Liver (tissue), 9 donors: ENCODE data around the gene TGM2. TPM values are rescaled to one million over a fixed set of nuclear protein-coding genes. Genes with fewer than 3 reads are reported as not detected.

ENCODE experiments used
- DNase-seq: peaks from one replicate; pipeline ENCODE4 v3.0.0-alpha.2; 2017; ENCODE audit warnings: low spot score
- H3K27ac ChIP-seq, 2 donors: one replicate each; pipeline ENCODE4 v1.7.0; 2013; ENCODE audit warnings: inconsistent platforms in 2 of 2, low read length in 2 of 2, control low read depth in 1 of 2, low read depth in 1 of 2, mild to moderate bottlenecking in 1 of 2
- H3K27me3 ChIP-seq, 4 donors: one replicate each; pipeline versions ENCODE4 v1.6.1 to v1.7.0; 2013; ENCODE audit warnings: low read length in 3 of 4, inconsistent platforms in 1 of 4, mild to moderate bottlenecking in 1 of 4, moderate library complexity in 1 of 4; ENCODE audit not compliant: control insufficient read depth in 4 of 4, insufficient read depth in 4 of 4
- H3K36me3 ChIP-seq, 4 donors: one replicate each; pipeline versions ENCODE4 v1.6.1 to v1.7.0; 2013; ENCODE audit warnings: low read length in 3 of 4, mild to moderate bottlenecking in 3 of 4, low read depth in 1 of 4, moderate library complexity in 1 of 4; ENCODE audit not compliant: control insufficient read depth in 4 of 4, insufficient read depth in 3 of 4
- H3K4me1 ChIP-seq, 4 donors: one replicate each; pipeline versions ENCODE4 v1.6.1 to v1.7.0; 2013; ENCODE audit warnings: low read length in 3 of 4, mild to moderate bottlenecking in 3 of 4, moderate library complexity in 1 of 4; ENCODE audit not compliant: control insufficient read depth in 4 of 4, insufficient read depth in 4 of 4
- H3K4me3 ChIP-seq, 3 donors: one replicate each; pipeline versions ENCODE4 v1.6.1 to v1.7.0; 2013; ENCODE audit warnings: low read length in 3 of 3, control low read depth in 1 of 3, low read depth in 1 of 3, mild to moderate bottlenecking in 1 of 3
- H3K9ac ChIP-seq, 2 donors: one replicate each; pipeline ENCODE4 v1.7.0; 2013; ENCODE audit warnings: low read length in 2 of 2, mild to moderate bottlenecking in 2 of 2, moderate library complexity in 2 of 2, control low read depth in 1 of 2, low read depth in 1 of 2
- H3K9me3 ChIP-seq, 4 donors: one replicate each; pipeline versions ENCODE4 v1.6.1 to v1.7.0; 2013; ENCODE audit warnings: low read length in 3 of 4; ENCODE audit not compliant: control insufficient read depth in 4 of 4
- EGR1 ChIP-seq, 2 donors: IDR thresholded peaks; 2 replicates each; pipeline ENCODE4 v1.6.1; 2016 to 2018; ENCODE audit warnings: antibody characterized with exemption in 2 of 2, low read depth in 2 of 2
- FOXA1 ChIP-seq: IDR thresholded peaks from 2 replicates; pipeline ENCODE4 v1.6.1; 2016; ENCODE audit warnings: antibody characterized with exemption
- FOXA2 ChIP-seq: IDR thresholded peaks from 2 replicates; pipeline ENCODE4 v1.6.1; 2016; ENCODE audit warnings: antibody characterized with exemption
- GABPA ChIP-seq, 2 donors: IDR thresholded peaks in 1 of 2; conservative IDR thresholded peaks in 1 of 2; 2 replicates each; pipeline ENCODE4 v1.6.1; 2016; ENCODE audit warnings: antibody characterized with exemption in 2 of 2, mild to moderate bottlenecking in 1 of 2, moderate library complexity in 1 of 2
- HNF4A ChIP-seq, 2 donors: conservative IDR thresholded peaks; 2 replicates each; pipeline ENCODE4 v1.6.1; 2016; ENCODE audit warnings: antibody characterized with exemption in 2 of 2, mild to moderate bottlenecking in 2 of 2
- HNF4G ChIP-seq: IDR thresholded peaks from 2 replicates; pipeline ENCODE4 v1.6.1; 2016; ENCODE audit warnings: antibody characterized with exemption
- JUND ChIP-seq, 2 donors: IDR thresholded peaks; 2 replicates each; pipeline ENCODE4 v1.6.1; 2016; ENCODE audit warnings: antibody characterized with exemption in 2 of 2
- NR2F2 ChIP-seq: IDR thresholded peaks from 2 replicates; pipeline ENCODE4 v1.6.1; 2016; ENCODE audit warnings: antibody characterized with exemption
- RAD21 ChIP-seq, 2 donors: IDR thresholded peaks; 2 replicates each; pipeline ENCODE4 v1.6.1; 2016; ENCODE audit warnings: antibody characterized with exemption in 2 of 2, mild to moderate bottlenecking in 2 of 2
- RXRA ChIP-seq, 2 donors: IDR thresholded peaks; 2 replicates each; pipeline ENCODE4 v1.6.1; 2017 to 2018; ENCODE audit warnings: antibody characterized with exemption in 2 of 2, mild to moderate bottlenecking in 1 of 2
- SP1 ChIP-seq: IDR thresholded peaks from 2 replicates; pipeline ENCODE4 v1.6.1; 2018; ENCODE audit warnings: antibody characterized with exemption, mild to moderate bottlenecking
- TAF1 ChIP-seq: conservative IDR thresholded peaks from 2 replicates; pipeline ENCODE4 v1.6.1; 2016; ENCODE audit warnings: antibody characterized with exemption, mild to moderate bottlenecking
- YY1 ChIP-seq: IDR thresholded peaks from 2 replicates; pipeline ENCODE4 v1.6.1; 2016; ENCODE audit warnings: antibody characterized with exemption, mild to moderate bottlenecking
- WGBS: extraction: QIAGEN DNeasy Blood & Tissue Kit; methylation state at CpG from one replicate; pipeline ENCODE4 v1.1.7; 2013; 5-methylcytosine and 5-hydroxymethylcytosine counted together
- polyA plus RNA-seq, 2 donors: library from polyadenylated mRNA; stranded (reverse) in 1 of 2; unstranded in 1 of 2; fragments of 200-250 nt in 1 of 2; fragments of >200 nt in 1 of 2; fragmentation: Nextera tagmentation in 1 of 2; extraction: Ambion mirVana in 1 of 2; gene quantifications; one replicate each; pipeline versions ENCODE4 v1.2.1 to v1.2.3, GENCODE V29; 2013 to 2015
- total RNA-seq, 2 donors: library from RNA; depleted of rRNA; stranded (reverse); fragments of >200 nt; gene quantifications; one replicate each; pipeline ENCODE4 v1.2.3, GENCODE V29; 2014
- TF ChIP-seq, protein P1 (sequence below): IDR thresholded peaks from 2 replicates; pipeline ENCODE4 v1.6.1; 2016; ENCODE audit warnings: antibody characterized with exemption, mild to moderate bottlenecking
- TF ChIP-seq, protein P2 (sequence below): IDR thresholded peaks from 2 replicates; pipeline ENCODE4 v1.6.1; 2016; ENCODE audit warnings: antibody characterized with exemption
- TF ChIP-seq, protein P3 (sequence below): IDR thresholded peaks from 2 replicates; pipeline ENCODE4 v1.6.1; 2016; ENCODE audit warnings: antibody characterized with exemption
- TF ChIP-seq, protein P4 (sequence below): IDR thresholded peaks from 2 replicates; pipeline ENCODE4 v1.6.1; 2016; ENCODE audit warnings: antibody characterized with exemption
- TF ChIP-seq, protein P5 (sequence below): fragments of 150-350 bp; IDR thresholded peaks from 2 replicates; pipeline ENCODE4 v1.5.1; 2017; ENCODE audit warnings: improper control_type of control experiment, low read depth, low read length; ENCODE audit not compliant: missing input control
- donor health status: healthy.
- donor health status: healthy.
- donor health status: healthy.
- donor health status: healthy.
- donor health status: healthy.

TGM2 gene
- total and polyA plus RNA-seq, 4 donors = 106 to 375 (median 190) TPM

DNA sequence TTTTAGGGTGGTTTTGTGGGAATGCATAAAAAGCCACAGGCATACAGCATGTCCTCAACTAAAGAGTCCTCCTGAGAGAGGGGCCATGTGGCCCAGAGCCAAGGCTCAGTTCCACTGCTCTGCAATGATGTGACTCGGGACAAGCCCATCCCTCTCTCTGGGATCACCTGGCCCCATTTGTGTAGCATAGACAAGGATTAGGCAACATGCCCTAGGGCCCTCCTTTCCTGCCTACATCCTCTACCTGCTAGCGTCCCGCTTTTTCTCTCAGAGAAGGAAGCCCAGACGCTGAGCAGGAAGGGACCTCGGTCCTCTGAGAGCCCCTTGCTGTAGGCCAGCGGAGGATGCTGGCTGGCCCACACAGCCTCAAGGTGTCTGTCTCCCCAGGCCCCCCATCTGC is 8.8 kb downstream of the TGM2 start:
- no peaks in the 10 kb centered on the region for H3K9me3 ChIP-seq
- H3K9ac ChIP-seq = no peak overlapping the region
- WGBS = 92% methylated on average over 6 of the region's 6 CpGs
- TF ChIP-seq, protein P1, sequence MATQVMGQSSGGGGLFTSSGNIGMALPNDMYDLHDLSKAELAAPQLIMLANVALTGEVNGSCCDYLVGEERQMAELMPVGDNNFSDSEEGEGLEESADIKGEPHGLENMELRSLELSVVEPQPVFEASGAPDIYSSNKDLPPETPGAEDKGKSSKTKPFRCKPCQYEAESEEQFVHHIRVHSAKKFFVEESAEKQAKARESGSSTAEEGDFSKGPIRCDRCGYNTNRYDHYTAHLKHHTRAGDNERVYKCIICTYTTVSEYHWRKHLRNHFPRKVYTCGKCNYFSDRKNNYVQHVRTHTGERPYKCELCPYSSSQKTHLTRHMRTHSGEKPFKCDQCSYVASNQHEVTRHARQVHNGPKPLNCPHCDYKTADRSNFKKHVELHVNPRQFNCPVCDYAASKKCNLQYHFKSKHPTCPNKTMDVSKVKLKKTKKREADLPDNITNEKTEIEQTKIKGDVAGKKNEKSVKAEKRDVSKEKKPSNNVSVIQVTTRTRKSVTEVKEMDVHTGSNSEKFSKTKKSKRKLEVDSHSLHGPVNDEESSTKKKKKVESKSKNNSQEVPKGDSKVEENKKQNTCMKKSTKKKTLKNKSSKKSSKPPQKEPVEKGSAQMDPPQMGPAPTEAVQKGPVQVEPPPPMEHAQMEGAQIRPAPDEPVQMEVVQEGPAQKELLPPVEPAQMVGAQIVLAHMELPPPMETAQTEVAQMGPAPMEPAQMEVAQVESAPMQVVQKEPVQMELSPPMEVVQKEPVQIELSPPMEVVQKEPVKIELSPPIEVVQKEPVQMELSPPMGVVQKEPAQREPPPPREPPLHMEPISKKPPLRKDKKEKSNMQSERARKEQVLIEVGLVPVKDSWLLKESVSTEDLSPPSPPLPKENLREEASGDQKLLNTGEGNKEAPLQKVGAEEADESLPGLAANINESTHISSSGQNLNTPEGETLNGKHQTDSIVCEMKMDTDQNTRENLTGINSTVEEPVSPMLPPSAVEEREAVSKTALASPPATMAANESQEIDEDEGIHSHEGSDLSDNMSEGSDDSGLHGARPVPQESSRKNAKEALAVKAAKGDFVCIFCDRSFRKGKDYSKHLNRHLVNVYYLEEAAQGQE = no peak
- H3K4me1 ChIP-seq = peaks cover 3 to 84% (median 68%) of the 10 kb centered on the region in 4 donors
- H3K27me3 ChIP-seq = no peaks in the 10 kb centered on the region
- peaks cover 11 to 64% (median 43%) of the 10 kb centered on the region in 4 donors for H3K36me3 ChIP-seq
- no peak overlapping the region for H3K4me3 ChIP-seq
- peak overlapping the region; percentile 16 to 51 for H3K27ac ChIP-seq
- DNase-seq = no peak

DNA sequence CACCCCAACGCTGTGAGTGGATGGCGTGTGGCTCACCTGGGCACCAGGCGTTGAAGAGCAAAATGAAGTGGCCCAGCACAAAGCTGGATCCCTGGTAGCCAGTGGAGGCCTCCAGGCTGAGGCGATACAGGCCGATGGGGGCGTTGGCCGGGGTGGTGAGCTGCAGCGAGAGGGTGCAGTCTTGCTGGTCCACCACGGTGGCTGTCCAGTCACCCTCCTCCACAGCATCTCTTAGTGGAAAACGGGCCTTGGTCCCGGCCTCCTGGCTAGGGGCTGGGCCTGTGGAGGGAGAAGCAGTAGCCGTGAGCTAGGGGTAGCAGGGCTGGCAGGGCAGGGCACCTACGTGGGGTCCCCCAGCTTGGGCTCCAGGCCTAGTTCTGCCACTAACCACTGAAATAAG is 9.3 kb downstream of the TGM2 start:
- DNase-seq = peak; percentile 33
- H3K27ac ChIP-seq = peak overlapping the region; percentile 9 to 51
- peaks cover 11 to 63% (median 44%) of the 10 kb centered on the region in 4 donors for H3K36me3 ChIP-seq

More for the DNA sequence above, 9.3 kb downstream of the TGM2 start:
- TF ChIP-seq, protein P2, sequence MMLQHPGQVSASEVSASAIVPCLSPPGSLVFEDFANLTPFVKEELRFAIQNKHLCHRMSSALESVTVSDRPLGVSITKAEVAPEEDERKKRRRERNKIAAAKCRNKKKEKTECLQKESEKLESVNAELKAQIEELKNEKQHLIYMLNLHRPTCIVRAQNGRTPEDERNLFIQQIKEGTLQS = no peak
- TF ChIP-seq EGR1 (IDR thresholded peaks at IDR 0.05; ENCODE audit: low read depth in 2 of 2) (no peak), FOXA2 (no peak), HNF4A (conservative IDR thresholded peaks at IDR 0.05) (no peak), JUND (IDR thresholded peaks at IDR 0.05) (no peak), YY1 (no peak), RAD21 (IDR thresholded peaks at IDR 0.05) (no peak), TAF1 (no peak), FOXA1 (no peak), NR2F2 (no peak), SP1 (no peak), RXRA (IDR thresholded peaks at IDR 0.05) (no peak), GABPA (IDR thresholded peaks at IDR 0.05 in 1 of 2, conservative IDR thresholded peaks at IDR 0.05 in 1 of 2) (no peak), HNF4G (no peak)
- TF ChIP-seq, protein P3, sequence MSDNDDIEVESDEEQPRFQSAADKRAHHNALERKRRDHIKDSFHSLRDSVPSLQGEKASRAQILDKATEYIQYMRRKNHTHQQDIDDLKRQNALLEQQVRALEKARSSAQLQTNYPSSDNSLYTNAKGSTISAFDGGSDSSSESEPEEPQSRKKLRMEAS = no peak
- TF ChIP-seq, protein P1 = no peak
- TF ChIP-seq, protein P4, sequence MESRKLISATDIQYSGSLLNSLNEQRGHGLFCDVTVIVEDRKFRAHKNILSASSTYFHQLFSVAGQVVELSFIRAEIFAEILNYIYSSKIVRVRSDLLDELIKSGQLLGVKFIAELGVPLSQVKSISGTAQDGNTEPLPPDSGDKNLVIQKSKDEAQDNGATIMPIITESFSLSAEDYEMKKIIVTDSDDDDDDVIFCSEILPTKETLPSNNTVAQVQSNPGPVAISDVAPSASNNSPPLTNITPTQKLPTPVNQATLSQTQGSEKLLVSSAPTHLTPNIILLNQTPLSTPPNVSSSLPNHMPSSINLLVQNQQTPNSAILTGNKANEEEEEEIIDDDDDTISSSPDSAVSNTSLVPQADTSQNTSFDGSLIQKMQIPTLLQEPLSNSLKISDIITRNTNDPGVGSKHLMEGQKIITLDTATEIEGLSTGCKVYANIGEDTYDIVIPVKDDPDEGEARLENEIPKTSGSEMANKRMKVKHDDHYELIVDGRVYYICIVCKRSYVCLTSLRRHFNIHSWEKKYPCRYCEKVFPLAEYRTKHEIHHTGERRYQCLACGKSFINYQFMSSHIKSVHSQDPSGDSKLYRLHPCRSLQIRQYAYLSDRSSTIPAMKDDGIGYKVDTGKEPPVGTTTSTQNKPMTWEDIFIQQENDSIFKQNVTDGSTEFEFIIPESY = no peak
- TF ChIP-seq, protein P5, sequence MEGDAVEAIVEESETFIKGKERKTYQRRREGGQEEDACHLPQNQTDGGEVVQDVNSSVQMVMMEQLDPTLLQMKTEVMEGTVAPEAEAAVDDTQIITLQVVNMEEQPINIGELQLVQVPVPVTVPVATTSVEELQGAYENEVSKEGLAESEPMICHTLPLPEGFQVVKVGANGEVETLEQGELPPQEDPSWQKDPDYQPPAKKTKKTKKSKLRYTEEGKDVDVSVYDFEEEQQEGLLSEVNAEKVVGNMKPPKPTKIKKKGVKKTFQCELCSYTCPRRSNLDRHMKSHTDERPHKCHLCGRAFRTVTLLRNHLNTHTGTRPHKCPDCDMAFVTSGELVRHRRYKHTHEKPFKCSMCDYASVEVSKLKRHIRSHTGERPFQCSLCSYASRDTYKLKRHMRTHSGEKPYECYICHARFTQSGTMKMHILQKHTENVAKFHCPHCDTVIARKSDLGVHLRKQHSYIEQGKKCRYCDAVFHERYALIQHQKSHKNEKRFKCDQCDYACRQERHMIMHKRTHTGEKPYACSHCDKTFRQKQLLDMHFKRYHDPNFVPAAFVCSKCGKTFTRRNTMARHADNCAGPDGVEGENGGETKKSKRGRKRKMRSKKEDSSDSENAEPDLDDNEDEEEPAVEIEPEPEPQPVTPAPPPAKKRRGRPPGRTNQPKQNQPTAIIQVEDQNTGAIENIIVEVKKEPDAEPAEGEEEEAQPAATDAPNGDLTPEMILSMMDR = no peak
- no peak overlapping the region for H3K9ac ChIP-seq
- WGBS = 95% methylated on average over 13 of the region's 13 CpGs
- H3K4me1 ChIP-seq = peaks cover 3 to 85% (median 70%) of the 10 kb centered on the region in 4 donors
- no peaks in the 10 kb centered on the region for H3K9me3 ChIP-seq
- no peak overlapping the region for H3K4me3 ChIP-seq
- H3K27me3 ChIP-seq = no peaks in the 10 kb centered on the region
